GM19025 (cell line): Measurements from ENCODE around the gene CYTH1.

Source experiments
- ATAC-seq: cut with Tn5 transposase; IDR thresholded peaks from one replicate; pipeline ENCODE4 v1.9.1; 2021; ENCODE audit warnings: mild to moderate bottlenecking, low read depth, moderate library complexity; ENCODE audit not compliant: unreplicated experiment

Gene CYTH1

DNA sequence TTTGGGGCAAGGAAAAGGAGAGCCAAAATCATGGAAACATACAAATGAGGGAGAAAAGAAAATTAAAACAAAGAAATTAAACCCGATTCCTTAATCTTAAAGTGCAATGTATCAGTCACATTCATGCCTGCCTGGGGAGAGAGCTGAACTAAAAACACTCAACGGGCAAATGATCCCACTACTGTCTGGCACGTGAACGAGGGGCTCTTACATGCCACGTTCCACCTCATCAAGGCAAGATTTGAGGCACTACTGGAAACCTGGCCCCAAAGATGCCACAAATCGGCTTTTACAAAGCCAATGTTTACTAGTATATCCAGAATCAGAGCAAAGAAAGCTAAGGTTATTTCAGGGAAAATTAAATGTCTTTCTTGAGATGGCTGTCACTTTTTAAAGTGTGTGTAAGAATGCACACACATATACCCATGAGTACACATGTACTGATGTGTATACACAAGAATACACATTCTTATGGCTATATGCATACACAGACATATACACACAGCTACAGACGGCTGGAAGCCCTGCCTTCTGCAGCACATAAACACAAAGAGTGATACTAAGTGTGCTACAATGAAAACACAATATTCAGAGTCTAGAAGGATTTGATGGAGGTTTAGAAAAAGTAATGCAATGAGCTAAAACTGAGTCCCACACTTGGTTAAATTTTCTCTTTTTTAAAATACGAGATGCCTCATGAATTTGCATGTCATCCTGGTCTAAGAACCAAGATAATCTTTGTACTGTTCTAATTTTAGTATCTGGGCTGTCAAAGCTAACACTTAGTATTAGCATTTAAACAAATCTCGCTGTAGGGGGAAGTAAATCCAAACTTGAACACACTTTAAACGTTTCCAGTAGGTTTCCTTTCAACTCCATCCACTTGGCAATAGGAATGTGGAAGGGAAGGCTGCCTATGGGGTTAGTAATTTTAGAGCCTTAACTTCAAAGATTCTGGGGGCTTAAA, 85.8 kb downstream of the CYTH1 start:
- no peak for ATAC-seq

DNA sequence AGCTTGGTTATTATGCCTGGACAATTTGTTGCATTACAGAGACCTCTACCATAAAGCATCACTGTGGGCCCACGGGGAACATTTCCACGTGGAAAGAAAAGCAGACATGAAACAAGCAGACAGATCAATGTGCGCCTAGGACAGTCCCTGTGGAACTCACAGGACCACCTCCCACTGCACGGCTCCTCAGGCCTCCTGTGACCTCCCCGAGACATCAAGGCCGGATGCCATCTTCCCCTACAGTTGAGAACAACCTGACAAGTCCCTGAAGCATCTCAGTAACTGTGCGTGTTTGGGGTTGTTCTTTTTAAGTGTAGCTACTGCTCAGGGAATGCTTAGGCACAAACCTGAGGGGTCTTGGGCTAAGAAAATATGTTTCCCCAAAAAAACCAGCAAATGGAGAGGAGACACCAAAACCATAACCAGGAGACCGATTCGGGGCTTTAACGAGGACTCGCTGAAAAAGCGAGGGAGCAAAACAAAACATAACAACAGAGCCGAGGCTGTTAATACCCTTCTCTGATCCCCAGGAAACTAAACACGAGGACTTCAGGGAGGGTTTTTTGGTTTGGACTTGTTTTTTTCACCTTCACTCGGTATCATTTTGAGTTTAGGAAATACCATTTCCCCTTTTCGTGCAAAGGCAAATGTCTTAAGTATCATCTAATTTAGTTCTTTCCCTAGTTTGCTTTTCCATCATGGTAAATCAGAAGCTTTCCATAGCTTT, 87.1 kb downstream of the CYTH1 start:
- ATAC-seq: no peak

DNA sequence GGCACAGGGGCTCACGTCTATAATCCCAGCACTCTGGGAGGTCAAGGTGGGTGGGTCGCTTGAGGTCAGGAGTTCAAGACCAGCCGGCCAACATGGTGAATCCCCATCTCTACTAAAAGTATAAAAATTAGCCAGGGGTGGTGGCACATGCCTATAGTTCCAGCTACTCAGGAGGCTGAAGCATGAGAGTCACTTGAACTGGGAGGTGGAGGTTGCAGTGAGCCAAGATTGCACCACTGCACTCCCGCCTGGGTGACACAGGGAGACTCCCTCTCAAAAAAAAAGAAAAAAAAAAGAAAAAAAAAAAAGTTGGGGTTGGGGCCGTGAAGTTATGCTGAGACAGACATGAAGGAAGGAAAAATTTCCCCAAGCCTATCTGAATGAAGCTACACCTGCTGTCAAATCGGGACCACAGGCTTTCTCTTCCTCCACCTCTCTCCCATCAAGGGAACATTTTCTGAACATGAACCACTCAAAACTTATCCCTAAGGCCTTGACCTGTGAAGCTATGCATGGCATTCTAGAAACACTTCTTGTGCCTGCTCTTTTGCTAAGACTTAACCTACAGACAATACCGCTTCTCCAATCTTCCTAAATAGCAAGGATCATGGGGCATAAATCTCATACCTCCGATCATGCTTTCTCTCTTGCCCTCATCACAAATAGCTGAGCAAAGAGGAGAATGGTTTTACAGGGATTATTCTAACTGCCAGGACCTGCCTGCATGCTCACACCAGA, 88.6 kb downstream of the CYTH1 start:
- ATAC-seq: no peak

DNA sequence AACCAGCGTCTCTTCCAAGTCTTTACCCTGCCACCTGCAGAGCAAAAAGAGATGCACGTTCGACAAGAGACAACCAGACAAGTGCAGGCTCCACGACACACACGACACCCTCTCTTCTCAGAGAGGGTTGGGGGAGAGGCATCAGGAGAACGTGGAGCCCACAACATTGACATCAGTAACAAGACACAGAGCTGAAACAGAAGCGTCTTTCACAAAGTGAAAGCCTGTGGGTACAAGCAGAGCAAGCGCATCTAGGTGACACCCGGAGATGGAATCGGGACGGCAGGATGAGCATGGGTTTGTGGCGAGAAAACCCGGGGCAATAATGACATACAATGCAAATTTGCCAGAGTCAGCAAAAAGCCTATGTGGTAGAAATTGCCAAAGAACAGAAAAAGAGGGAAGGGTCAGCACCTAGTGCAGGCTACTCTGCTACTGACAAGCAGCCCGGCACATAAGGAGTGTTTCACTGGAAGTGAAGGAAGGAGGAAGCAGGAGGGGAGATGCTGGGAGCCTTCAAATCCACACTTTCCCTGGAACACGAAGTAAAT, 89.5 kb downstream of the CYTH1 start:
- ATAC-seq: no peak

GRCh38 chr17:78689029-78689428, 93.0 kb downstream of the CYTH1 start:
- ATAC-seq: no peak

GRCh38 chr17:78687944-78688343, 94.1 kb downstream of the CYTH1 start:
- ATAC-seq: no peak

DNA sequence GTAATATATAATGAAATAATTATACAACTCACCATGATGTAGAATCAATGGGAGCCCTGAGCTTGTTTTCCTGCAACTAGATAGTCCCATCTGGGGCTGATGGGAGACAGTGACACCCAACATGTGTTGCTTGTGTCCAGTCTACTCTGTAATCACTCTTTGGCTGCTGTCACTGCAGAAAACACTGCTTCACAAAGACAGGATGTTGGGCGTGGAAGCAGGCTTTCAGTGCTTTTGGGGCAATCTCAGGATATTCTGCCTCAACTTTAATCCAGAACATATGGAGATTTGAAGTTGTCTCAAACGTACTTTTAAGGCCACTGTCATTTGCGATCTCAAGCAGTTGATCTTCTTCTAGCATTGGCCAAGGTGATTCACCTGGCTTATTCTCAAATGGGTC, 94.9 kb downstream of the CYTH1 start:
- no peak for ATAC-seq

DNA sequence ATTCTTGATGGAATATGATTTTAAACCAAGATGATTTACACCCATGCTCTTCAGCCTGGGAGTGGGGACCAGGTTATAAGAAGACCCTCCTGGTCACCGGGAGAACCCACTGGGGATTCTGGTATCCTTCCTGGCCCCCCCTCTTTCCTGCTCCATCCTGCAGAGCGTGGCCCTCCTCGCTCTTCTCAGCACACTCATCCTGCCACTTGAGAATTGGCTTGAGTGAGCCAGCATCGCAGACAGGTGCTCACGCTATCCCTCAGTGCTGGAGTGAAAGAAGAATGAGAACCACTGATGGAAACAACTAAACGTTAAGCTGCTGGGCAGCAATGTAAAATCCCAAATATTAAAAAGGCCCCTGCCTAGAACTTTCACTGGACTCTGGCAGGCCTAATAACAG, 98.0 kb downstream of the CYTH1 start:
- ATAC-seq: no peak

- no peak for ATAC-seq
Observed at GRCh38 chr17:78683408-78683961, 98.6 kb downstream of the CYTH1 start.

DNA sequence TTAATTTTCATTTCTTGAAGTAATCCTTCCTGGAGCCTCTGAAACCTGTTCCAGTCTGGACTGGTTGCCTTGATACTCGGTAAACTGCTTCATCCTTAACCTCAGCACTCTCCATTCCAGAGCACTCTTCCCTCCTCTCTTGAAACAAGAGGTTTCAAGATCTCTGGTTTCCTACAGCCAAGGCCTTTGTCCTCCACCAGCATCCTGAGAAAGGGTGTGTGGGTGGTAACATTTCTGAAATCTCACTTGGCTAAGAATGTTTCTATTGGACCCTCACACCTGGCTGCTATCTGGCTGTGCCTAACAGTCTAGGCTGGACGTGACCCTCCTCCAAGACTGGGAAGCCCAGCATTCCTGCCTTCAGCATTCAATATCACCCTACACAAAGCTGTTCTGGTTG, 99.7 kb downstream of the CYTH1 start:
- ATAC-seq: no peak

DNA sequence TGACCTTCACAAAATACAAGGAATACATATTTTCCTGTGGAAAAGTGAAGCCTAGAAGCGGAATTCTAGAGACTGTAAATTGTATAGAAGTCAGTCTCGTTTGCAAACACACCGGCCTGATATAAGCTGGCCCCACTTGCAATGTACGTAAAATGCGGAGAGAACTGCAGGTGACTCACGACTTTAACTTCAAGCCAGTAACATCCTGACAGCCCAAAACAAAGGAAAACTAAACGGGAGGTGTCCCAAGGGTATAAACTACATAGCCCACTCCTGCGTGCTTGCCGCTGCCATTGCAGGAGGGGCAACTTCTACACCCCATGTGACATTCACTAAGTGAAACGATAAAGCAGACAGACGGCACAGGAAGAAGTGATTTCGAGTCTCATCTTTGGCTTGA, 101.6 kb downstream of the CYTH1 start:
- ATAC-seq: no peak

- no peak for ATAC-seq
Observed at GRCh38 chr17:78679495-78680395, 102.3 kb downstream of the CYTH1 start.

- no peak for ATAC-seq
Observed at GRCh38 chr17:78678711-78679110, 103.4 kb downstream of the CYTH1 start.

DNA sequence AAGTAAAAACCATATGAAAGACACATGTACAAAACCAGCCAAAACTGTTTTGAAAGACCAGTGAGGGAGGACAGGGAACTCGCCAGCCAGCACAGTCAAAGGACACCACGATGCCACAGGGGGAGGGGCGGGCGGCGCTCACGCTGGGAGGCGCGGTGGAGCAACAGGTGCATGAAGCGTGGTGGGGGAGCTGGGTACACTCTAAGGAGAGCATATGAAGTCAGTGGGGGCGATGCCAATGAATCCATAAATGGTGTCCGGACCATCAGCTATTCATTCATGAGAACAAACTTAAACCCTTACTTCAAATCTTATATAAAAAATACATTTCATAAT, 103.9 kb downstream of the CYTH1 start:
- no peak for ATAC-seq

GRCh38 chr17:78677303-78678221, 104.5 kb downstream of the CYTH1 start:
- no peak for ATAC-seq

- ATAC-seq: no peak
Observed at GRCh38 chr17:78676412-78677302, 105.4 kb downstream of the CYTH1 start.

GRCh38 chr17:78675836-78676235, 106.2 kb downstream of the CYTH1 start:
- no peak for ATAC-seq

GRCh38 chr17:78675316-78675616, 106.8 kb downstream of the CYTH1 start:
- ATAC-seq: no peak
